Fibroblast of skin of left biceps (primary cell): ENCODE results near the gene CFAP58.

Experiments used
- DNase-seq, 2 experiments: peaks; one replicate each; pipeline ENCODE4 v3.0.0-alpha.2; 2013; ENCODE audit warnings: low read depth in 2 of 2

The CFAP58 gene

GRCh38 chr10:104368381-104368780, 14.7 kb downstream of the CFAP58 start:
- DNase-seq = no peak

- no peak for DNase-seq
These were observed 18.1 kb downstream of the CFAP58 start for GRCh38 chr10:104371753-104372152.

GRCh38 chr10:104374591-104374990, 21.0 kb downstream of the CFAP58 start:
- no peak for DNase-seq

GRCh38 chr10:104376784-104377300, 23.2 kb downstream of the CFAP58 start:
- DNase-seq = no peak

GRCh38 chr10:104380336-104380735, 26.7 kb downstream of the CFAP58 start:
- no peak for DNase-seq

- no peak for DNase-seq
These were observed 33.7 kb downstream of the CFAP58 start for GRCh38 chr10:104387130-104387888.

GRCh38 chr10:104388830-104389229, 35.2 kb downstream of the CFAP58 start:
- no peak for DNase-seq

- no peak for DNase-seq
These were observed 37.7 kb downstream of the CFAP58 start for GRCh38 chr10:104391150-104391968.

GRCh38 chr10:104391969-104392296, 38.3 kb downstream of the CFAP58 start:
- DNase-seq = no peak

- DNase-seq = no peak
These were observed 39.8 kb downstream of the CFAP58 start for GRCh38 chr10:104393387-104393786.

GRCh38 chr10:104396581-104396980, 42.9 kb downstream of the CFAP58 start:
- DNase-seq = no peak

GRCh38 chr10:104403636-104404035, 50.0 kb downstream of the CFAP58 start:
- no peak for DNase-seq

- DNase-seq = peak; percentile 18 to 22
These were observed 53.4 kb downstream of the CFAP58 start for GRCh38 chr10:104406715-104407650.

- no peak for DNase-seq
These were observed 59.9 kb downstream of the CFAP58 start for GRCh38 chr10:104413528-104413927.

- no peak for DNase-seq
These were observed 62.0 kb downstream of the CFAP58 start for GRCh38 chr10:104415526-104416165.

GRCh38 chr10:104416851-104417250, 63.2 kb downstream of the CFAP58 start:
- DNase-seq = no peak

- DNase-seq = no peak
These were observed 64.1 kb downstream of the CFAP58 start for GRCh38 chr10:104417637-104418292.

GRCh38 chr10:104424719-104425118, 71.1 kb downstream of the CFAP58 start:
- no peak for DNase-seq

- DNase-seq = no peak
These were observed 74.4 kb downstream of the CFAP58 start for GRCh38 chr10:104427989-104428388.

- DNase-seq = no peak
These were observed 76.2 kb downstream of the CFAP58 start for GRCh38 chr10:104429846-104430245.

- no peak for DNase-seq
These were observed 76.7 kb downstream of the CFAP58 start for GRCh38 chr10:104430360-104430759.
